OCI-LY3 (cell line): ENCODE data around the gene ADGRB3.

Experiments
- CTCF ChIP-seq: fragments of 200-600, 300-600 bp; sonication (generic); IDR thresholded peaks from 2 replicates; pipeline ENCODE4 v1.5.1; 2014; ENCODE audit warnings: antibody characterized with exemption, low read length, low read depth
- EZH2phosphoT487 ChIP-seq: fragments of 200-600 bp; shearing (Covaris generic); IDR thresholded peaks from 2 replicates; pipeline ENCODE4 v1.6.1; 2018; ENCODE audit warnings: antibody characterized with exemption, mixed run types, low read depth

GRCh38 chr6:68838571-68838970, 203.5 kb downstream of the ADGRB3 start:
- TF ChIP-seq CTCF (no peak), EZH2phosphoT487 (no peak)
